Measurements from ENCODE around the gene ALKAL2.
A peak's percentile ranks its signal among the peaks of the same experiment; 100 is the strongest.

Gene ALKAL2

DNA sequence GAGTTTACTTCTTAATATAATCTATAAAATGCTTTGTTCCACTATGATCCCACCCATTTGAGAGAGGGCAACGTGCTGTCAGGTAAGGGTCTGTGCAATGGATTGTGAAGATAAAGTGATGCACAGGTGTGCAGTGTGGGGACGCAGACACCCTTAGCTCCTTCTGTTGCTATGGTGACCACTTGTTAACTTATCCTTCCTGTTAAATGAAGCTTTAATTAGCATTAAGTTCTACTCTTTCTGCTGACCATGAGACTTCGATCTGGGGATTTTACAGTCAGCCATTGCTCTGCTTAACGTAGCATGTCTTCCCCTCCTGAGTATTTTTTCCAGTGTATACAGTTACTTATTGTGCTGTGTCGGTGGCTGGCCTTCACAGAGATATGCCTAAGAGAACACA, 23.1 kb upstream of the ALKAL2 start:
- no peak overlapping the region for H3K4me3 Mint-ChIP-seq

DNA sequence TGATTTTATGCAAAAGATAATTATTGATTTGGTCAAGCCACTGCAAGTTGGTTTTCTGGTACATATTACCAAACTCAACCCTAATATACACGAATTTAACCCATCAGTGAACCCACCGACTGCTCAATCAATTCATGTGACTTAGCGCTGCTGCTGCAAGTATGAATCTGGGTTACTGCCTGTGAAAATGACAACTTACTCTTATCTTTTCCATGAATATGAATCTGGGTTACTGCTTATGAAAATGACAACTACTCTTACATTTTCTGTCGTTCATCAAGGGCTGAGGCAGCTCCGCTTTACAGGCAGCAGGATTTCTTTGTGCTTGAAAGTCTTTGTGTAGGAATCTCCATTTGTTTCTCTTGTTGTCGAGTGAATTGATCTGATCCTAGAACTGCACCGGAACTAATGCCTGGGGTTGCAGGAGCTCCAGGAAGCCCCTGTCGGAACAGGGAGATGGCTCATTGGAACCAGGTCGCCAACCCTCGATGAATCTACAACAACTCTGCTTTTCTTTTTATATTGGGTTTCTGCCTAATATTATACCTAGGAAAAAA, 22.1 kb upstream of the ALKAL2 start:
- no peaks in the 10 kb centered on the region for H3K36me3 Mint-ChIP-seq (ENCODE audit: low read depth)
- no peak overlapping the region for H3K27ac Mint-ChIP-seq
- no peaks in the 10 kb centered on the region for H3K4me1 Mint-ChIP-seq (ENCODE audit: low read depth)
- H3K4me3 Mint-ChIP-seq = no peak overlapping the region
- DNase-seq = no peak
- no peaks in the 10 kb centered on the region for H3K9me3 Mint-ChIP-seq
- H3K27me3 Mint-ChIP-seq = peaks cover 8% of the 10 kb centered on the region

More for the DNA sequence above, 23.1 kb upstream of the ALKAL2 start:
- peaks cover 5% of the 10 kb centered on the region for H3K27me3 Mint-ChIP-seq
- H3K27ac Mint-ChIP-seq = no peak overlapping the region
- DNase-seq = no peak
- H3K4me1 Mint-ChIP-seq (ENCODE audit: low read depth) = no peaks in the 10 kb centered on the region
- H3K36me3 Mint-ChIP-seq (ENCODE audit: low read depth) = no peaks in the 10 kb centered on the region
- H3K9me3 Mint-ChIP-seq = no peaks in the 10 kb centered on the region

DNA sequence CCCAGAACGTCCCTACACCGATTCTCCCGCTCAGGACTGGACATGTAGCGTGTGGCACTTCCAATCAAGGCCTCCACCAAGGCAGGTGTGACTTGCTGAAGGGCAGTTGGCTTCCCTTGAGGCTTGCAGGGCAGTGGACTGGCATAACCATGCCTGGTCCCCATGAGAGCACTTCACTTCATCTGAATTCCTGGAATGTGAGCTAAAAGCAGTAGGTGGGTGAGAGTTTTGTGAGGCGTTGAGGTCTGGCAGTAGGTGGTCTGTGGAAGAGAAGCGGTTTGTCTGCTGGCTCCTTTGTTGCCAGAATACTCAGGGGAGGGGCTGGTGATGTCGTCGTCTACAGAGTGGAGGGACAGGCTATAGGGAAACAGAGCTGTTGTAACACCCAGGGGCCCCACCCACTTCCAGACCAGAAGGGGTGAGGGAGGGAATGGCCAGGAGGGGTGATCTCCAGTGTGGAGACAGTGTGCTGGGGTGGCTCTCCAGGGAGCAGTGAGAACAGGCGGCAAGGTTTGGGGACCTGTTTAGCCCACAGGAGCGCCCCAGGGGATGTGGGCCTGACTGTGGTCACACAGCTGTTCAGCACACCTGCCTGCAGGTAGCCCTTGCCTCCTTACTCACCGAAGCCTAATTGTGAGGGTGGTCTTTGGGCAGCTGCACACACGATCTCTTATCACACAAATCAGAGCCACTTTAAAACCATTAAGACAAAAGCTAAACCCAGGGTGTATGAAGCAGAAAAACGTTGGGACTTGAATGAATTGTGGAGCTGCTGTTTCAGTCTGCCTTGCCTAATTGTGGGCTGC, 21.5 kb upstream of the ALKAL2 start:
- Mint-ChIP-seq H3K36me3 (ENCODE audit: low read depth) (no peaks in the 10 kb centered on the region), H3K4me3 (no peak overlapping the region), H3K9me3 (no peaks in the 10 kb centered on the region), H3K4me1 (ENCODE audit: low read depth) (no peaks in the 10 kb centered on the region), H3K27ac (no peak overlapping the region), H3K27me3 (peaks cover 8% of the 10 kb centered on the region)
- DNase-seq = no peak

DNA sequence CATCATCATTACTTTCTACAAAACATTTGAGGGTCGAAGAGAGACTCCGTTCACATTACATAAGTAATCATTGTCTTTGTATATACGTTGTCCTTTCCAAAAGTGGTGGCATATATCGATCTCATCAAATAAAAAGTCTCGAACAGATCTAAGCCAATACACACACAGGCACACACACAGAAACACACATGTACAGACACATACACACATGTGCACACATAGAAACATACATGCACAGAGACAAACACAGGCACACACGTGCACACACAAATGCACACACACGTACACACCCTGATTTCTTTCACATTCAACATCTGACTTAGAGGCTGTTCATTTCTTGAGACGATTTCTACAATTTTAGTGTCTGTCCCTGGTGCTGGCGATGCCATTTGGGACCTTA, 17.5 kb upstream of the ALKAL2 start:
- Mint-ChIP-seq H3K4me1 (ENCODE audit: low read depth) (no peaks in the 10 kb centered on the region), H3K36me3 (ENCODE audit: low read depth) (no peaks in the 10 kb centered on the region), H3K27me3 (peaks cover 2% of the 10 kb centered on the region), H3K9me3 (peaks cover 8% of the 10 kb centered on the region), H3K4me3 (no peak overlapping the region), H3K27ac (no peak overlapping the region)
- no peak for DNase-seq

DNA sequence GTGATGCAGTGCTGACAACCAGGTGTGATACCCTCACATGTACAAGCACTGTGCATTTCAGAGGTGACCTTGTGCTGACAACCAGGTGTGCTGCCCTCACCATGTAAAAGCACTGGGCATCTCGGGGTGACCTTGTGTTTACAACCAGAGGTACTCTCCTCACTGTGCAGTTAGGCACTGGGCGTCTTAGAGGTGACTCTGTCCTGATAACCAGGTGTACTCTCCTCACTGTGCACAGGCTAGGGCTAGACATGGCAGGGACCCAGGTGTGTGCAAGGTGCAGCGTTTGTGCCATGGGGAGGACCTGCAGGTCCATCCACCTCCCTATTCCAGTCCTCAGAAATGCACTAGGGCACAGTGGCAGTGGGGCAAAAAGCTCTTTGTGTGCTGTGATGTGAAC, 8.5 kb upstream of the ALKAL2 start:
- Mint-ChIP-seq H3K4me1 (ENCODE audit: low read depth) (no peaks in the 10 kb centered on the region), H3K9me3 (peaks cover 6% of the 10 kb centered on the region), H3K27ac (no peak overlapping the region), H3K4me3 (no peak overlapping the region), H3K27me3 (peaks cover 37% of the 10 kb centered on the region), H3K36me3 (ENCODE audit: low read depth) (no peaks in the 10 kb centered on the region)
- DNase-seq = no peak

DNA sequence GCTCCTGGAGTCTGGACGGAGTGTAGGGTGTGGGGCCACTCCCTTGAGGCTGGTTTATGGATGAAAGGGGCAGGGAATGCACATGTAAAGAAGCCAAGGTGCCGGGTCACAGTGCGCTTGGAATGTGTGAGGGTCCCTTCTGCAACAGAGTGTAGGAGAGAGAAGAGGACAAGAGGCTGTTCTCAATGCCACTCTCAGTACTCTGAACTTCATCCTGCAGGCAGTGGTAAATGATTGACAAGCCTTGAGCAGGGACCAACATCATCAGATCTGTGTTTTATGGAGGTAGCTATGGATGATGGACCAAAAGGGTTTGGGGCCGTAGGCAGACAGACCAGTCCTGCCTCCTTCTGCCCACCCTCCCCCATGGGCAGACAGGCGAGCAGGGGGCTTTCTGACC, 7.2 kb upstream of the ALKAL2 start:
- no peak overlapping the region for H3K4me3 Mint-ChIP-seq
- peaks cover under 1% of the 10 kb centered on the region for H3K4me1 Mint-ChIP-seq (ENCODE audit: low read depth)
- H3K36me3 Mint-ChIP-seq (ENCODE audit: low read depth) = no peaks in the 10 kb centered on the region
- no peaks in the 10 kb centered on the region for H3K9me3 Mint-ChIP-seq
- no peak overlapping the region for H3K27ac Mint-ChIP-seq
- H3K27me3 Mint-ChIP-seq = peaks cover 47% of the 10 kb centered on the region
- DNase-seq = no peak

DNA sequence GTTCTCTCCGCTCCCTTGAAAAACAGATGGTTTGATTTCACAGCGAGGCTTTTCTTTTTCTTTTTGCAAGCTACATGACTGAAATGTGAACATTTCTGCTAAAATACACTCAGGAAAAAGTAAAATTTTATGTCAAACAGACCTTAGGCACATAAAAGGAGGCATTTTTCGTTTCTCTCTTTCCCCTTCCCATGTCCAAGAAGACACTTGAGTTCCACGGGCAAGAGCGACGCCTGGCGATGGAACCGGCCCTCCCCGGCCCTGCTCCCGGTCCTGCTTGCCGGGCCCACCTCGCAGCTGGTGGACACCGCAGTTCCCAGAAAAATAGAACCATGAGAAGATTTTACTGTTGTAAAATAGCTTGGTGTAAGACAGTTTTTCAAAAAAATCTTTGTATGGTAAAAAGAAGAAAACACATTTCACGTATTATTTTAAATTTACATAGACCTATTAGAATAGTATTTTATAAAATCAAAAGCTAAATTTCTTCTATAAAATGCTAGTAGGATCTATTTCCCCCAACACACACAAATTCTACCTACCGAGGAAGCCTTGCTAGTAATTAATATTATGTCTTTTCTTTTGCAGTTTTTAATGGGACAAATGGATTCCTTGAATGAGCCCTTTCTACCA, 2.3 kb upstream of the ALKAL2 start:
- Mint-ChIP-seq H3K36me3 (ENCODE audit: low read depth) (no peaks in the 10 kb centered on the region), H3K27me3 (peaks cover 50% of the 10 kb centered on the region), H3K27ac (no peak overlapping the region), H3K4me1 (ENCODE audit: low read depth) (peaks cover 11% of the 10 kb centered on the region), H3K4me3 (peak overlapping the region; percentile 68), H3K9me3 (no peaks in the 10 kb centered on the region)
- peak; percentile 59 for DNase-seq

DNA sequence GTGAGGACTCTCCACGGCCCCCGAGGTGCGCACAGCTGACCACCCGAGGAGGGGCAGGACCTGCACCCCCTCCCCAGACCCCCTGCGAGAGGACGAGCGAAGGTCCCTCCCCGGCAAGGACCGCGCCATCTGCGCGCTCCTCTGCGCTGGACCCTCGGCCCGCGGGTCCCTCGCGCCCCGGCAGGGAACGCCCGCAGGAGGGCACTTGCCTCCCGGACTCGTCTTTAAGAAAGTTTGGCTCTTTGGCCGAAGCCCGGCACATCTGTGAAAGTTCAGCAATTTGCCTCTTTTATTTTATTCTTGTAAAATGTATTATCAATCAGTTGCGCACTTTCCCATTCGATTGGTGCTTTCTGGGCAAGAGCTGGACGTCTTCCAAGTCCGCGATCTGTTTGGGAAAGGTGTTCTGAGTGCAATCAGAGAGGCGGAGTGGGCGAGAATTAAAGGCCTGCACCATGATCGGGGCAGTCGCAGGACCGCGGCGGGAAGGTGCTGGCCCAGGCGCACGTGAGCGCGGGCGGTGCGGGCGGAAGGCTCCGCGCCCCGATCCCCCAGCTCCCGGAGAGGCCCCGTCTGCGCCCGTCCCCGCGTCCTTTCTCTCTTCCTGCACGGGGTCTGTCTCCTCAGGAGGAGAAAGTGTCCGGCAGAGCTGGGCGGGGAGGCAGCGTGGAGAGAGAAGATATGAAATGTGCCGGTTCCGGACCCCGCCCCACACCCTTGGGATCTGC, 1.6 kb upstream of the ALKAL2 start:
- peak overlapping the region; percentile 68 for H3K4me3 Mint-ChIP-seq
- H3K27ac Mint-ChIP-seq = no peak overlapping the region
- H3K36me3 Mint-ChIP-seq (ENCODE audit: low read depth) = no peaks in the 10 kb centered on the region
- H3K27me3 Mint-ChIP-seq = peaks cover 43% of the 10 kb centered on the region
- DNase-seq = peak; percentile 38
- H3K4me1 Mint-ChIP-seq (ENCODE audit: low read depth) = peaks cover 11% of the 10 kb centered on the region
- no peaks in the 10 kb centered on the region for H3K9me3 Mint-ChIP-seq

DNA sequence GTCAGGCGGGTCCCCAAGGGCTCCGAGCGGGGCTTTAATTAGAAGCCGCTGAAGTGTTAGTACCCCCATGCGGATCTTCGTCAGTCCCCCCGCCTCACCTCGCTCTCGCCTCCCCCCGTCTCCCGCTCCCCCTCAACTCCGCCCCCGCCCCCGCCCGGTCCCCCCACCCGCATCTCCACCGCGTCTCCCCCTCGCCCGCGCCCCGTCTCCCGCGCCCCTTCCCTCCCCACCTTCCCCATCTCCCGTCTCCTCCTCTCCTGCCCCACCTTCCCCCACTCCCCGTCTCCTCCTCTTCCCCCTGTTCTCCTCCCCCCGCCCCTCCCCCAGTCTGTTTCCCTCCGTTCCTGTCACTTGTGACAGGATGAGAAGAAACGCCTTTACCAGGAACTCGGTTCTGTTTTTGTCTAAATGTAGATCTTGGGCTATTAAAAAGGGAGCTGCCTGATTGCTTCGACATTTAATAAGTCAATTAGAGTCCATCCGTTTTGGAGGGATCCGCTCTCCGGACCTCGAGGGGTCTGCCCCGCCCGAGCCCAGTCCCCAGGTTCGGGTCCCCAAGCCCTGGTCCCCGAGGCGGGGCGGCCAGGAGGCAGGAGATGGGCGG, 969 bp upstream of the ALKAL2 start:
- Mint-ChIP-seq H3K36me3 (ENCODE audit: low read depth) (no peaks in the 10 kb centered on the region), H3K9me3 (no peaks in the 10 kb centered on the region), H3K4me3 (no peak overlapping the region), H3K27ac (no peak overlapping the region), H3K4me1 (ENCODE audit: low read depth) (peaks cover 11% of the 10 kb centered on the region), H3K27me3 (peaks cover 41% of the 10 kb centered on the region)
- DNase-seq = no peak

DNA sequence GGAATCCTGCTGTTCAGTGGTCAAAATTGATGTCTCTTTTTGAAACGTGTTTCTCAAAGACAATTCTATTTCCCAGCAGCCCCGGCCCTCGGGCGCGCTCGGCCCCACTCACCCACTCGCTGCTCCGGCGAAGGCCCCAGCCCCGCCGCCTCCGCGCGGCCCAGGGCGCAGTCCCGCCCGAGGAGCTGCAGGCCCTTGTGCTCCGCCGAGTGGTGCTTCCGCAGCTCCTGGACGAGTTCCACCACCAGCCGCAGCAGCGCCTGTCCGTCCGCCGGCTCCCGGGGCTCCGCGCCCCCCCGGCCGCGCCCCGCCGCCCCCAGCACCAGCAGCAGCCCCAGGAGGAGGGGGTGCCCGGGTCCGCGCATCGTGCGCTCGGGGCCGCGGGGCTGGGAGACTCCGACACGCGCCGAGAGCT, 413 bp downstream of the ALKAL2 start:
- Mint-ChIP-seq H3K4me3 (peak overlapping the region; percentile 39), H3K9me3 (no peaks in the 10 kb centered on the region), H3K4me1 (ENCODE audit: low read depth) (peaks cover 11% of the 10 kb centered on the region), H3K27me3 (peaks cover 41% of the 10 kb centered on the region), H3K36me3 (ENCODE audit: low read depth) (peaks cover 12% of the 10 kb centered on the region), H3K27ac (no peak overlapping the region)
- peak; percentile 42 for DNase-seq

DNA sequence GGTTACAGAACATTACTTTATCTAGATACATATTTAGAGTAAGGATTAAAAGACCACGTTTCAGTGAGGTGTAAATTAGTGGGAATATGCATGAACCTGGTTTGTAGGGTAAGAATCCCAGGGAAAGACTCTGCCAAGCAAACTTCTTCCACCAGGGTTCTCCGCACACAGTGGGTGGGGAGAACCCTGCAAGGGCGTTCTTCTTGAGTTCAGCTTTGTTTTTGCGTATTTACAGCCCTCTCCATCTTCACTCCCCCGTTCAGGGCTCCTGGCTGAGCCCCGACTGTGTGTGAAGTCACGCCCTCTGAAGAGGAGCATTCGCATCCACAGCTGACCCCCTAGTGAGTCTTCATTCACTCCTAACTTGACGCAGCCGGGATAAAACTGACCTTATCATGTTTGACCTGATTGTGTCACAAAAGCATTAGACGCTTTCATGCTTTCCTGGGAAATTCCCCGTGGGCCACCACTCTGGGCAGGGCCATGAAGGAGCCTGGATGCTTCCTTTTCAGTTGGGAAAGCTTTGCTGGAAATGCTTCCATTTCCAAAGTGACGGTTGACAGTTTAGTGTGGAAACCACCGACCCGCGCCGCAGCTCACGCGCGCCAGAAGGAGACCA, 1.0 kb downstream of the ALKAL2 start:
- DNase-seq = no peak
- Mint-ChIP-seq H3K27ac (no peak overlapping the region), H3K4me3 (peak overlapping the region; percentile 39), H3K36me3 (ENCODE audit: low read depth) (peaks cover 18% of the 10 kb centered on the region), H3K4me1 (ENCODE audit: low read depth) (peaks cover 11% of the 10 kb centered on the region), H3K27me3 (peaks cover 40% of the 10 kb centered on the region), H3K9me3 (no peaks in the 10 kb centered on the region)

DNA sequence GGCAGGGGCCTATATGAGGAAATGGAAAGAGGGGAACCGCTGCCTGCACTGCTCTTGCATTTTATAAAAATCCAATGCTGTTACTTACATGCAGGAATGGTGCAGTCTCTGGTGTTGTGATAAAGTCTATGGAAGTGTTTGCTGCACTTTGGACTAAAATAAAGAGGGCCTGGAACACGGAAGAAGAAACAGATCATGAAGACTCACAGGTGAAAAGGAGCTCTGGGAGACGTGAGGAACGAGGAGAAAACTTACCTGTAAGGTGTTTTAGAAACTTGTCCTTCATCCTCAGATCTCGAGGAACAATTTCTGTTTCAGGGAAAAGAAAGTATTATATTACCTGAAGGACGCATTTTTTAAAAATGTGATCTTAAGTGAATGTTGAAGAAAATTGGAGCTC, 1.9 kb downstream of the ALKAL2 start:
- peaks cover 36% of the 10 kb centered on the region for H3K27me3 Mint-ChIP-seq
- peaks cover 11% of the 10 kb centered on the region for H3K4me1 Mint-ChIP-seq (ENCODE audit: low read depth)
- DNase-seq = no peak
- no peaks in the 10 kb centered on the region for H3K9me3 Mint-ChIP-seq
- no peak overlapping the region for H3K27ac Mint-ChIP-seq
- peaks cover 27% of the 10 kb centered on the region for H3K36me3 Mint-ChIP-seq (ENCODE audit: low read depth)
- no peak overlapping the region for H3K4me3 Mint-ChIP-seq

DNA sequence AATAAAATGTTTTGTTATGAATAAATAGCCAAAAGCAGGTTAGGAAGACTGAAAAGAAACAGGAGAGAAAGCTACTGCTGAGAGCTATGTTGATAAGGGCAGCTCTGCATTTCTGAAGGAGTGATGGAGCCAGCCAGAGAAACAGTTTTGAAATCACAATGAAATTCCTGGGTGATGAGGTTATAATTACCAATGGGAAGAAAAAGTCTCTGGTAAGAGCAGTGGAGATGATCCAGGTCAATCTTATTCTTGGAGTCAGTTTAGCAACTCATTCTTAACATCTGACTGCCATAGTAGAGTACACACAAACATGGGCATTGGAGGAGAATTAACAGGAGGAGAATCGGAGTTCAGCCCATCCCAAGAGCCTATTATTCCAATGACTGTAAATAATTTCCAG, 2.4 kb downstream of the ALKAL2 start:
- Mint-ChIP-seq H3K27ac (no peak overlapping the region), H3K27me3 (peaks cover 31% of the 10 kb centered on the region), H3K9me3 (no peaks in the 10 kb centered on the region), H3K4me1 (ENCODE audit: low read depth) (peaks cover 11% of the 10 kb centered on the region), H3K4me3 (no peak overlapping the region), H3K36me3 (ENCODE audit: low read depth) (peaks cover 32% of the 10 kb centered on the region)
- DNase-seq = no peak

DNA sequence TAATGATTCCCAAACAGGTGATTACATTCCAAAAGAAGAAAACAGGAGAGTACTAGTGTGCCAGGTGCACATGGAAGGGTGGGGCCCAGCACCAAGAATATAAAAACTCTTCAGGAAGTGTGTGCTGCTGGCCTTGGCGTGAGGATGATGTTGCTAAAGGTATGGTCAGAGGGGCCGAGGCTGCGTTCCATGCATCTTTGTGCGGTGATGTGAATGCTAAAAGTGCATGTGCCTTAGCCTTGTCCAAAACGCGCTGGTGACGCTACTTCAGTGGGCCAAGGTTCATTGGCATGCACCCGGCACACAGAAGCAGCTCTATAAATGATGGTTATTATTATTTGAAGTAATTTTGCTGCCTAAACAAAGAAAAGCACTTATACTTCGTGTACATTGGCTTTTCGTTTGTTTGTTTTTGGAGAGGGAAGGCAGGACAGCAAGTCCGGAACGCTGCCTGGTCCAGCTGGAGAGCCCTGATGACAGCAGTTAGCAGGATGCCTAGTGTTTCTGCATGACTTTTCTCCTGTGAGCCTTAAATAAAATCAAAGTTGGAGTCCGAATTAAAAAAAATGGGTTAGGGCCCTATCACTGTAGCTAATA, 2.9 kb downstream of the ALKAL2 start:
- Mint-ChIP-seq H3K36me3 (ENCODE audit: low read depth) (peaks cover 37% of the 10 kb centered on the region), H3K4me3 (no peak overlapping the region), H3K9me3 (no peaks in the 10 kb centered on the region), H3K27me3 (peaks cover 27% of the 10 kb centered on the region), H3K4me1 (ENCODE audit: low read depth) (peaks cover 10% of the 10 kb centered on the region), H3K27ac (no peak overlapping the region)
- no peak for DNase-seq
